Heart left ventricle (tissue), 16 donors: ENCODE measurements around the gene ASH1L. TPM values are rescaled to one million over a fixed set of nuclear protein-coding genes. Genes with fewer than 3 reads are reported as not detected.

Experiments used
- ATAC-seq, 4 donors: fragments of 200-7000 bp; cut with Tn5 transposase; one replicate each; pipeline ENCODE4 v1.9.1; 2020 to 2022; ENCODE audit warnings: moderate library complexity in 4 of 4, mild to moderate bottlenecking in 3 of 4, moderate number of reproducible peaks in 1 of 4
- DNase-seq, 5 donors: peaks; one replicate each; pipeline ENCODE4 v3.0.0-alpha.2; 2020
- H3K27ac ChIP-seq, 12 donors: fragments of 200-600 bp; sonication (generic) in 4 of 12; one replicate each; pipeline versions ENCODE4 v1.5.0 to v1.8.0; 2016 to 2022; ENCODE audit warnings: mild to moderate bottlenecking in 2 of 12
- H3K27me3 ChIP-seq, 9 donors: fragments of 200-600 bp; sonication (generic) in 2 of 9; one replicate each; pipeline versions ENCODE4 v1.5.1 to v1.8.0; 2016 to 2022; ENCODE audit warnings: mild to moderate bottlenecking in 3 of 9
- H3K36me3 ChIP-seq, 9 donors: fragments of 200-600 bp; sonication (generic) in 2 of 9; one replicate each; pipeline versions ENCODE4 v1.5.0 to v1.8.0; 2018 to 2022; ENCODE audit warnings: mild to moderate bottlenecking in 2 of 9
- H3K4me1 ChIP-seq, 12 donors: fragments of 200-600 bp; sonication (generic) in 4 of 12; one replicate each; pipeline versions ENCODE4 v1.5.0 to v1.8.0; 2016 to 2022; ENCODE audit warnings: mild to moderate bottlenecking in 3 of 12
- H3K4me3 ChIP-seq, 12 donors: fragments of 200-600 bp; sonication (generic) in 4 of 12; one replicate each; pipeline versions ENCODE4 v1.5.0 to v1.8.0; 2017 to 2022; ENCODE audit warnings: mild to moderate bottlenecking in 9 of 12, moderate library complexity in 4 of 12
- H3K9me3 ChIP-seq, 12 donors: fragments of 200-600 bp; sonication (generic) in 4 of 12; one replicate each; pipeline versions ENCODE4 v1.5.0 to v1.8.0; 2016 to 2022; ENCODE audit warnings: mild to moderate bottlenecking in 1 of 12
- POLR2A ChIP-seq, 2 donors: fragments of 450-650 bp; IDR thresholded peaks; one replicate each; pipeline ENCODE4 v1.6.1; 2017; ENCODE audit warnings: antibody characterized with exemption in 2 of 2, mild to moderate bottlenecking in 2 of 2, moderate library complexity in 2 of 2
- WGBS, 4 donors: extraction: QIAGEN DNeasy Blood & Tissue Kit in 2 of 4; methylation state at CpG; one replicate each; pipeline versions ENCODE4 v1.1.5 to v1.1.7; 2013 to 2018; 5-methylcytosine and 5-hydroxymethylcytosine counted together
- intact Hi-C, 10 donors: fragments of 100-400 bp; cut with DNase I; formaldehyde crosslinking; loops; one replicate each; pipeline versions ENCODE4 v1.11.1 to v1.14.2; 2022
- polyA plus RNA-seq, 2 donors: library from polyadenylated mRNA; stranded (reverse); fragments of 200-250 nt; gene quantifications; one replicate each; pipeline ENCODE4 v1.2.3, GENCODE V29; 2013
- total RNA-seq, 9 donors: library from RNA; depleted of rRNA in 2 of 9; stranded (reverse); fragments of >200 nt in 2 of 9; fragmentation: NEBNext Ultra II Directional in 3 of 9; extraction: Animal tissue kit (Norgen Biotek cat#: 25700) in 3 of 9; gene quantifications; one replicate each; pipeline versions ENCODE4 v1.1.0 to v1.2.4, GENCODE V29; 2016 to 2023
- TF ChIP-seq, protein P1 (sequence below), 12 donors: fragments of 200-600 bp; sonication (generic) in 4 of 12; IDR thresholded peaks; one replicate each; pipeline versions ENCODE4 v1.5.0 to v1.8.0; 2018 to 2022; ENCODE audit warnings: antibody characterized with exemption in 12 of 12, mild to moderate bottlenecking in 5 of 12
- donor health status: ischemic (EF 13 %, LVEDD 7.1; RV severe dilation, severe dysfunction).
- donor health status: healthy with polysubstance abuse.
- donor health status: DM: no; HTN: yes; CAD: no.
- donor health status: DM: no; HTN: no; CAD: no.
- donor health status: ischemic (EF 25% LVEDD 6.9; RV normal size, moderate dysfunction).
- donor health status: ischemic (EF 25% LVEDD 5.7; RV mildly dilated, moderate dysfunction).
- donor health status: healthy.
- donor health status: DM: yes; HTN: yes; CAD: no.
- donor health status: ischemic (EF 35%, LVEDD 5.7; RV mildly dilated, moderate dysfunction).
- donor health status: nonischemic (EF 11% LVEDD 7.7; RV severe dilation, severe dysfunction).
- donor health status: DM: yes; HTN: yes; CAD: no.
- donor health status: PGD.
- donor health status: ischemic (EF 29% LVEDD 5.4; RV normal size, mild dysfunction).
- donor health status: nonischemic (EF 23%, LVEDD 6.1; RV moderate dilation, normal function).

ASH1L gene
- total and polyA plus RNA-seq, 11 donors, result 9.3 to 56.0 (median 43.7) TPM

DNA sequence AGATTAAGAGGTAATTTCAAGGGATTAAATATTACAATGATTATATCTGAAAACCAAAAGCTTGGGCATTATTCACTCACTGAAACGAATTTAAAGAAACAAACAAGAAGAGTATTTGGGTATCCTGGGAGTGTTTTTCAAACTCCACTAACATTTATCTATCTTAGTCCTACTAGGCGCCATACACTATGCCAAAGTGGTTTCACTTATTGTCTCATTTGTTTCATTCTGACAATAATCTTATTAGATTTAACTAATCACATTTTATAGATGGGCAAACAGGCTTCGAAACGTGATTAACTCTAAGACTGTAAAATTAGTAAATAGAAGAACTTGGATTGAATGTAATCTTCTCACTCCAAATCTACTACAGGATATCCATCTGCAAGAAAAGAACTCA, 25.4 kb downstream of the ASH1L start:
- Histone ChIP-seq H3K4me3 (no peak overlapping the region), H3K36me3 (no peaks in the 10 kb centered on the region), H3K9me3 (no peaks in the 10 kb centered on the region), H3K27me3 (no peaks in the 10 kb centered on the region), H3K27ac (peak overlapping the region in 2 of 12 donors; percentile 62 to 68), H3K4me1 (peaks cover 5 to 74% (median 51%) of the 10 kb centered on the region in 12 donors)
- no peak for TF ChIP-seq POLR2A (IDR thresholded peaks at IDR 0.05)
- TF ChIP-seq, protein P1, sequence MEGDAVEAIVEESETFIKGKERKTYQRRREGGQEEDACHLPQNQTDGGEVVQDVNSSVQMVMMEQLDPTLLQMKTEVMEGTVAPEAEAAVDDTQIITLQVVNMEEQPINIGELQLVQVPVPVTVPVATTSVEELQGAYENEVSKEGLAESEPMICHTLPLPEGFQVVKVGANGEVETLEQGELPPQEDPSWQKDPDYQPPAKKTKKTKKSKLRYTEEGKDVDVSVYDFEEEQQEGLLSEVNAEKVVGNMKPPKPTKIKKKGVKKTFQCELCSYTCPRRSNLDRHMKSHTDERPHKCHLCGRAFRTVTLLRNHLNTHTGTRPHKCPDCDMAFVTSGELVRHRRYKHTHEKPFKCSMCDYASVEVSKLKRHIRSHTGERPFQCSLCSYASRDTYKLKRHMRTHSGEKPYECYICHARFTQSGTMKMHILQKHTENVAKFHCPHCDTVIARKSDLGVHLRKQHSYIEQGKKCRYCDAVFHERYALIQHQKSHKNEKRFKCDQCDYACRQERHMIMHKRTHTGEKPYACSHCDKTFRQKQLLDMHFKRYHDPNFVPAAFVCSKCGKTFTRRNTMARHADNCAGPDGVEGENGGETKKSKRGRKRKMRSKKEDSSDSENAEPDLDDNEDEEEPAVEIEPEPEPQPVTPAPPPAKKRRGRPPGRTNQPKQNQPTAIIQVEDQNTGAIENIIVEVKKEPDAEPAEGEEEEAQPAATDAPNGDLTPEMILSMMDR (IDR thresholded peaks at IDR 0.05), result no peak
- ATAC-seq, result no peak
- WGBS, 4 donors, result 86 to 92% (median 90%) methylated on average over 4 of the region's 4 CpGs
- intact Hi-C loops, result no loop called here
- no peak for DNase-seq

DNA sequence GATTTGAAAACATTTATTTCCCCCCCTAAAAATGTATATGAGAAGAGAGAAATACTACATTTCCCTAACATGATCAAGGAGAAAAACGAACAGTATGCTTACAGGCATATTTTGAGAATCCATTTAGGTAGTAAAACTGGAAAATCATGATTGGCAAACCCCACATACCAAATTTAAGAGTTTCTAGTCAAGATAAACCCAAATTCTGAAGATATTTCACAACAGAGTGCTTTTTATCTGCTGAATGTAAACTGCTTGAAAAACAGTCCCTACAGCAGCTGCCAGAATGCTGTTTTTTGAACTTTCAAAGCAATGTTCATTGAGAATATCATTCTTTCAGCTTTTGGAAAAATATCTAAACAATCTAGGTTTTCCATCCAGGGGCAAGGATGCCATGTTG, 31.0 kb downstream of the ASH1L start:
- no peak overlapping the region for H3K27ac ChIP-seq
- ATAC-seq (no peak), DNase-seq (no peak)
- no peaks in the 10 kb centered on the region for H3K9me3 ChIP-seq
- H3K27me3 ChIP-seq, result no peaks in the 10 kb centered on the region
- H3K4me3 ChIP-seq, result no peak overlapping the region
- 44 to 58% (median 48%) methylated on average over 1 of the region's 1 CpG for WGBS, 4 donors
- no peak for TF ChIP-seq POLR2A (IDR thresholded peaks at IDR 0.05)
- TF ChIP-seq, protein P1 (IDR thresholded peaks at IDR 0.05), result no peak
- peaks cover 4 to 48% (median 38%) of the 10 kb centered on the region in 12 donors for H3K4me1 ChIP-seq
- no peaks in the 10 kb centered on the region for H3K36me3 ChIP-seq
- intact Hi-C loops, result no loop called here

DNA sequence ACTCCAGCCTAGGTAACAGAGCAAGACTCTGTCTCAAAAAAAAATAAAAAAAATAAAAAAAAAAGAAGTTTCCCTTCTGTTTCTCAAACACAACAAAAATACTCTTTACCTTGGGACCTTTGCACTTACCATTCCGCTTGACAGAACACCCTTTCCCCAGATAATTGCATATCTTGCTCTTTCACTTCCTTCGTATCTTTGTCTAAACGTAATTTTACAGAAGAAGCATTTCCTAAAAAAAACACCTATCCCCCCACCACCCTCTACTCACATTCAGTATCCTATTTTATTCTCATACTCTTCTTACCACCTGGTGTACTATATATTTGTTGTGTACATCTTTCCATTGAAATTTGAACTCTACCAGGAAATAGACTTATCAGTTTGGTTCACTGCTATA, 32.7 kb downstream of the ASH1L start:
- 89 to 93% (median 91%) methylated on average over 3 of the region's 3 CpGs for WGBS, 4 donors
- intact Hi-C loops, result no loop called here
- DNase-seq (no peak), ATAC-seq (no peak)
- Histone ChIP-seq H3K4me3 (no peak overlapping the region), H3K27me3 (no peaks in the 10 kb centered on the region), H3K9me3 (no peaks in the 10 kb centered on the region), H3K36me3 (no peaks in the 10 kb centered on the region), H3K4me1 (peaks cover 0 to 34% (median 24%) of the 10 kb centered on the region in 12 donors), H3K27ac (no peak overlapping the region)
- no peak for TF ChIP-seq POLR2A (IDR thresholded peaks at IDR 0.05)
- TF ChIP-seq, protein P1 (IDR thresholded peaks at IDR 0.05), result no peak

- no peaks in the 10 kb centered on the region for H3K9me3 ChIP-seq
- no peak overlapping the region for H3K4me3 ChIP-seq
- 86 to 97% (median 92%) methylated on average over 2 of the region's 2 CpGs for WGBS, 4 donors
- DNase-seq (no peak), ATAC-seq (no peak)
- H3K27me3 ChIP-seq, result no peaks in the 10 kb centered on the region
- TF ChIP-seq, protein P1 (IDR thresholded peaks at IDR 0.05), result no peak
- no peak for TF ChIP-seq POLR2A (IDR thresholded peaks at IDR 0.05)
- intact Hi-C loops, result no loop called here
- no peak overlapping the region for H3K27ac ChIP-seq
- H3K4me1 ChIP-seq, result peaks cover 0 to 34% (median 24%) of the 10 kb centered on the region in 12 donors
- no peaks in the 10 kb centered on the region for H3K36me3 ChIP-seq
These were observed 33.5 kb downstream of the ASH1L start for GRCh38 chr1:155529109-155529508.
